ENCODE data around the gene KNDC1. TPM values are rescaled to one million over a fixed set of nuclear protein-coding genes. Genes with fewer than 3 reads are reported as not detected.

KNDC1 gene
- total RNA-seq, 1 experiment from 2014 or later, result 1.7 TPM

- no peak overlapping the region for H3K4me2 ChIP-seq
- H3F3A ChIP-seq (ENCODE audit: insufficient read depth, low read depth), result peaks cover 12% of the 10 kb centered on the region; the same call in 1 of the 2 replicates
- no peak for TF ChIP-seq EZH2 (IDR thresholded peaks at IDR 0.05; ENCODE audit: low read depth)
- no peak for TF ChIP-seq CTCF (conservative IDR thresholded peaks at IDR 0.05)
- no peaks in the 10 kb centered on the region for H3K9me3 ChIP-seq (ENCODE audit: insufficient read depth, low read depth)
- no peaks in the 10 kb centered on the region for H4K20me1 ChIP-seq (ENCODE audit: insufficient read depth)
- H3K4me3 ChIP-seq, result no peak overlapping the region
- H3K36me3 ChIP-seq (ENCODE audit: low read depth), result no peaks in the 10 kb centered on the region
- H3K4me1 ChIP-seq (replicated peaks; ENCODE audit: insufficient read depth), result no peaks in the 10 kb centered on the region
- ChIA-PET POLR2A (ENCODE audit: unreplicated experiment) (no interaction called here), CTCF (no interaction called here)
- no TSS peak for BruUV-seq (replicated peaks)
- no peaks in the 10 kb centered on the region for H3K79me2 ChIP-seq (ENCODE audit: low read depth)
- peaks cover 53% of the 10 kb centered on the region for H3K27me3 ChIP-seq (ENCODE audit: insufficient read depth, low read depth)
- no peak overlapping the region for H2AFZ ChIP-seq
- no peaks in the 10 kb centered on the region for H3K9me2 ChIP-seq (ENCODE audit: insufficient read depth)
- no peak overlapping the region for H3K27ac ChIP-seq
- DNase-seq, result no peak
- intact Hi-C loops (cut with micrococcal nuclease; ENCODE audit: unreplicated experiment), result no loop called here
Observed at GRCh38 chr10:133176546-133176945, 16.5 kb downstream of the KNDC1 start.

- intact Hi-C loops (cut with micrococcal nuclease; ENCODE audit: unreplicated experiment), result no loop called here
- H3K27me3 ChIP-seq (ENCODE audit: insufficient read depth, low read depth), result peaks cover 48% of the 10 kb centered on the region
- no peaks in the 10 kb centered on the region for H4K20me1 ChIP-seq (ENCODE audit: insufficient read depth)
- H3K27ac ChIP-seq, result no peak overlapping the region
- CTCF ChIA-PET, result no interaction called here
- no peak overlapping the region for H3K4me2 ChIP-seq
- BruUV-seq (replicated peaks), result no TSS peak
- no peaks in the 10 kb centered on the region for H3K36me3 ChIP-seq (ENCODE audit: low read depth)
- H2AFZ ChIP-seq, result no peak overlapping the region
- no peak overlapping the region for H3K4me3 ChIP-seq
- TF ChIP-seq CTCF (conservative IDR thresholded peaks at IDR 0.05) (no peak), EZH2 (IDR thresholded peaks at IDR 0.05; ENCODE audit: low read depth) (no peak)
- H3K4me1 ChIP-seq (replicated peaks; ENCODE audit: insufficient read depth), result no peaks in the 10 kb centered on the region
- no peak for DNase-seq
- POLR2A ChIA-PET (ENCODE audit: unreplicated experiment), result no interaction called here
- peaks cover 12% of the 10 kb centered on the region; the same call in 1 of the 2 replicates for H3F3A ChIP-seq (ENCODE audit: insufficient read depth, low read depth)
- no peaks in the 10 kb centered on the region for H3K9me2 ChIP-seq (ENCODE audit: insufficient read depth)
- H3K79me2 ChIP-seq (ENCODE audit: low read depth), result no peaks in the 10 kb centered on the region
- H3K9me3 ChIP-seq (ENCODE audit: insufficient read depth, low read depth), result no peaks in the 10 kb centered on the region
Observed at GRCh38 chr10:133177380-133178157, 17.6 kb downstream of the KNDC1 start.

- no peak for DNase-seq
- Histone ChIP-seq H4K20me1 (ENCODE audit: insufficient read depth) (no peaks in the 10 kb centered on the region), H3K27me3 (ENCODE audit: insufficient read depth, low read depth) (peaks cover 39% of the 10 kb centered on the region), H2AFZ (no peak overlapping the region), H3K4me2 (no peak overlapping the region), H3K4me3 (no peak overlapping the region), H3K4me1 (replicated peaks; ENCODE audit: insufficient read depth) (no peaks in the 10 kb centered on the region), H3K79me2 (ENCODE audit: low read depth) (no peaks in the 10 kb centered on the region), H3F3A (ENCODE audit: insufficient read depth, low read depth) (peaks cover 12% of the 10 kb centered on the region; the same call in 1 of the 2 replicates), H3K27ac (no peak overlapping the region), H3K36me3 (ENCODE audit: low read depth) (no peaks in the 10 kb centered on the region), H3K9me2 (ENCODE audit: insufficient read depth) (no peaks in the 10 kb centered on the region), H3K9me3 (ENCODE audit: insufficient read depth, low read depth) (no peaks in the 10 kb centered on the region)
- CTCF ChIA-PET, result no interaction called here
- intact Hi-C loops (cut with micrococcal nuclease; ENCODE audit: unreplicated experiment), result no loop called here
- POLR2A ChIA-PET (ENCODE audit: unreplicated experiment), result no interaction called here
- no TSS peak for BruUV-seq (replicated peaks)
- TF ChIP-seq CTCF (conservative IDR thresholded peaks at IDR 0.05), result no peak
- TF ChIP-seq EZH2 (IDR thresholded peaks at IDR 0.05; ENCODE audit: low read depth), result no peak
Observed at GRCh38 chr10:133178357-133179127, 18.5 kb downstream of the KNDC1 start.
